CD4-positive, alpha-beta T cell treated with Interleukin-1 beta for 1 hour (primary cell): ENCODE measurements around the gene TOM1L2.

Source experiments
- DNase-seq, 2 donors: peaks; one replicate each; pipeline ENCODE4 v3.0.0-alpha.2; 2020 to 2022

The TOM1L2 gene

GRCh38 chr17:17800504-17801021 lies 171.6 kb downstream of the TOM1L2 start:
- no peak for DNase-seq

- DNase-seq: no peak
These were observed 173.5 kb downstream of the TOM1L2 start for GRCh38 chr17:17798573-17799255.

- no peak for DNase-seq
These were observed 174.1 kb downstream of the TOM1L2 start for GRCh38 chr17:17798010-17798556.

- no peak for DNase-seq
These were observed 174.9 kb downstream of the TOM1L2 start for GRCh38 chr17:17797119-17797809.

- no peak for DNase-seq
These were observed 175.5 kb downstream of the TOM1L2 start for GRCh38 chr17:17796787-17797061.

GRCh38 chr17:17795946-17796786 lies 176.0 kb downstream of the TOM1L2 start:
- DNase-seq: no peak

GRCh38 chr17:17795296-17795695 lies 176.9 kb downstream of the TOM1L2 start:
- DNase-seq: no peak

- no peak for DNase-seq
These were observed 177.8 kb downstream of the TOM1L2 start for GRCh38 chr17:17794382-17794781.
